Mammary epithelial cell (primary cell): Measurements from ENCODE around the gene SMOC1.

Source experiments
- EZH2 ChIP-seq: IDR thresholded peaks from 2 replicates; pipeline ENCODE4 v1.6.1; 2012; ENCODE audit warnings: low read length, inconsistent platforms, borderline replicate concordance
- TF ChIP-seq, protein P1 (sequence below), 2 donors: IDR thresholded peaks in 1 of 2; conservative IDR thresholded peaks in 1 of 2; 2 replicates each; pipeline ENCODE4 v1.5.1; 2011 to 2012; ENCODE audit warnings: inconsistent platforms in 2 of 2, low read length in 2 of 2, mild to moderate bottlenecking in 2 of 2, control low read depth in 1 of 2, low read depth in 1 of 2; ENCODE audit not compliant: insufficient read depth in 1 of 2; ENCODE audit errors: extremely low read depth in 1 of 2

DNA sequence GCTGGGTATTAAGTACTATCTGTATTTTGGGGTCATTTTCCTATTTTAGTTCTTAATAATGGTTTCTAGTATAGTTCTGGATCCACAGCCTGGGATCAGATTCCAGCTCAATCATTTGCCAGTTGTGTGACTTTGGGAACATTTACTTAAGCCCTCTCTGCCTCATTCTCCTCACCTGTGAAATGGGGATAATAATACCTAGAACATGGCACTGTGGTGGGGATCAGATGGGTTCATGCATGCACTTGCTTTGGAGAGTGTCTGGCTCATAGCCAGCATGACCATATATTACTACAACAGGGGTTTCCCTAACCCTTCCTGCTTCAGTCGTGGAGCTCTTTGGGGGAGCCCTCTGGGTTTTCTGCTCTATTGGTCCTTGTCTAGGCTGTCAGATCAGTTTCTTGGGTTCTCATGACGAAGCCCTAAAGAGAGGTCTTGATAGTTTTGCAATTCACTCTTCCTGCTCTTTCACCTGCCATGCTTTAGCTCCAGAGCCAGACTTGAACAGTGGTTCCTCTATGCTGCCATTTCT is 34.1 kb upstream of the SMOC1 start:
- TF ChIP-seq, protein P1, sequence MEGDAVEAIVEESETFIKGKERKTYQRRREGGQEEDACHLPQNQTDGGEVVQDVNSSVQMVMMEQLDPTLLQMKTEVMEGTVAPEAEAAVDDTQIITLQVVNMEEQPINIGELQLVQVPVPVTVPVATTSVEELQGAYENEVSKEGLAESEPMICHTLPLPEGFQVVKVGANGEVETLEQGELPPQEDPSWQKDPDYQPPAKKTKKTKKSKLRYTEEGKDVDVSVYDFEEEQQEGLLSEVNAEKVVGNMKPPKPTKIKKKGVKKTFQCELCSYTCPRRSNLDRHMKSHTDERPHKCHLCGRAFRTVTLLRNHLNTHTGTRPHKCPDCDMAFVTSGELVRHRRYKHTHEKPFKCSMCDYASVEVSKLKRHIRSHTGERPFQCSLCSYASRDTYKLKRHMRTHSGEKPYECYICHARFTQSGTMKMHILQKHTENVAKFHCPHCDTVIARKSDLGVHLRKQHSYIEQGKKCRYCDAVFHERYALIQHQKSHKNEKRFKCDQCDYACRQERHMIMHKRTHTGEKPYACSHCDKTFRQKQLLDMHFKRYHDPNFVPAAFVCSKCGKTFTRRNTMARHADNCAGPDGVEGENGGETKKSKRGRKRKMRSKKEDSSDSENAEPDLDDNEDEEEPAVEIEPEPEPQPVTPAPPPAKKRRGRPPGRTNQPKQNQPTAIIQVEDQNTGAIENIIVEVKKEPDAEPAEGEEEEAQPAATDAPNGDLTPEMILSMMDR (conservative IDR thresholded peaks at IDR 0.05 in 1 of 2, IDR thresholded peaks at IDR 0.05 in 1 of 2; ENCODE audit: extremely low read depth in 1 of 2, insufficient read depth in 1 of 2, low read depth in 1 of 2, low read length in 2 of 2), result no peak
- TF ChIP-seq EZH2, result no peak
